Stimulated activated CD8-positive, alpha-beta memory T cell treated with anti-CD3 and anti-CD28 coated beads, Interleukin-2, amount 100 ng/mL, for 48 hours (primary cell): ENCODE results near the gene ATP6V1F.

Experiments
- DNase-seq, 2 donors: peaks; one replicate each; pipeline ENCODE4 v3.0.0-alpha.2; 2020; ENCODE audit warnings: low read depth in 2 of 2

Gene ATP6V1F, protein sequence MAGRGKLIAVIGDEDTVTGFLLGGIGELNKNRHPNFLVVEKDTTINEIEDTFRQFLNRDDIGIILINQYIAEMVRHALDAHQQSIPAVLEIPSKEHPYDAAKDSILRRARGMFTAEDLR

DNA sequence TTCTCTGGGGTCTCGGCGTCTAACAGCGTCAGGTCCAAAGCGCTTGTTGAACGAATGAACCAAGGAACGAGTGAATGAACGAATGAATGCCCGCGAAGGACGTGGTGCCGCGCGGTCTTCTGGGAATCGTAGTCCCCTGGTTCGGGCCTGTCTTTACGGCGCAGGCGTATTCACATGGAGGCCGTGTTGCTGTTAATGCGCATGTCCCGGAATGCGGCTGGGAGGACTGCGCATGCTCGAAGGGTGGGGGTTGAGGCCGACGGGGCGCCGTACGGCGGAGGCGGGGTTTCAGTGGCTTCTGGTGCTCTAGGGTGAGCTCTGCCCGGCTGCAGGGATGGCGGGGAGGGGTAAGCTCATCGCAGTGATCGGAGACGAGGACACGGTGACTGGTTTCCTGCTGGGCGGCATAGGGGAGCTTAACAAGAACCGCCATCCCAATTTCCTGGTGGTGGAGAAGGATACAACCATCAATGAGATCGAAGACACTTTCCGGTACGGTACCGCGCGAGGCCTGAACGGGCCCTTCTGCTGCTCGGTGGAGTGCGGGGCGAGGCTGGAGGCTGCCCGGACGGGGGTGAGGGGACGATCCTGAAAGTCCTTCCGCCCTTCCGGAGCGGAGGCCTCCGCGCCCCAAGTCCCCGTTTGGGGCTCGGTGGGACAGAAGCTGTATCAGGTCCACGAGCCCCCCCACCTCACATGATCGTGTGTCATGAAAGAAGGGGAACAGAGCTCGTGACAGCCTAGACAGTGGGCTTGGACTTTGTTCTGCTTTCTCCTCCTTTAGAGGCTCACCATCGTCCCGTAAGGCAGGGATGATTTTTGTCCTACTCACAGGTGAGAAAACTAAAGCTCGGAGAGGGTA, at the start of gene ATP6V1F:
Gene ATP6V1F, plus strand, starts transcription at position 286 of the 862 bp plus-strand sequence. Its CDS starts 49 bp downstream, at position 335.
- peak; percentile 97 to 99 for DNase-seq

DNA sequence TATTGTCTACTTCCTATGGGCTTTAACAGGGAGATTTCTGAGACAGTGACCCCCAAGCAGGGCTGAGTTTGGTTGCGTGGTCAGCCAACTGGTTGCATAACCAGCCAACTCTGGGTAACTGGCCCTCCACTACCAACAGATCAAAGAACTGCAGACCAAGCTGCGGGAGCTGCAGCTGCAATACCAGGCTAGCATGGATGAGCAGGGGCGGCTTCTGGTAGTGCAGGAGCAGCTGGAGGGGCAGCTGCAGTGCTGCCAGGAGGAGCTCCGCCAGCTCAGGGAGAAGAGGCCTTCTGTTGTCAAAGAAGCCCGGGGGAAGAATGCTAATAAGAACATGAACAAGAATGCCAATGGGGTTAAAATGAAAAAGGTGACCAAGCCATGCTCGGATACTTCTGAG, 48.2 kb upstream of the ATP6V1F start:
- DNase-seq = no peak

DNA sequence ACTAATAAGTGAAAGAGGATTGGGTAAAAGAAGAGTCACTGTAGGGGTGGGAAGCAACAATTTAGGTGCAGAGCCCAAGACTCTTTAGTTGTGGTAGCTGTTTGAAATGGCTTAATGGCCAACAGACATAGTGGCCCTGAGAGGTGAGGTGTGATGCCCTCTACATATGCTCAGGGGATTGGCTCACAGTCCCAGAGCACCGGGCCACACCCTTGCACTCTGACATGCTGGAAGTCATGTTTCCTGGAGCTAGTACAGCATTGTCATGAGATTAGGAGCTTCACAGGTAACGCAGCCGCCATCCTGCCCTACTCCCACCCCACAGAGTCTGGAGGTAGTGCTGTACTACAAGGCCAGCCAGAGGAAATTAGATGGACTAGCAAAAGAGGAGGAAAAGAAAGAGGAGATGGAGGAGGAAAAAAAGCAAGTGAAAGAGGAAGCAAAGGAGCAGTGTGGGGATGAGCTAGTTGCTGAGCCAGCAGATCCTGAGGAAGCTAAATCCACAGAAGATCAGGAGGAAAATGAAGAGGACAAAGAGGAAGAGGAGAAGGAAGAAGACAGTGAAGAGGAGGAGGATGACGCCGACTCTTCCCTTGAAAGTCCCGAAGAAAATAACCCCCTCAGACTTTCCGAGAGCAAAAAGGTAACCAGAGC, 47.2 kb upstream of the ATP6V1F start:
- DNase-seq = no peak

DNA sequence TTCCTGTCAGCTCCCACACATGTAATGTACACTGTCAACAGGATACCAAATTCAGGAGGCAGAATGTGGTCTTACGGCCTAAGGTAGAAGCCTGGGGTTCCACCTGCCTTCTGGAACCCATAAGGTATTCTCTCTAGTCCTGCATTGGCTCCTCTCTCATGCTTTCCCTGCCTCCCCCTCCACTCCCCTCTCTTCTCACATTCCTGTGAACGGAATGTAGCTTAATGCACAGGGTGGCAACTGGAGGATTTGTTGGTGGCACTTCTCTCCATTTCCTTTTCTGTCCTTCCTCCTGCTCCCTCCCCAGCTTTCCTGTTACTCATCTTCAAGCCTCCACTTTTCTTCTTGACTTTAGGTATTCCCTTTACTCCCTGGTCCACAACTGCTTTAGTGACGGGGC, 44.0 kb upstream of the ATP6V1F start:
- DNase-seq = no peak

DNA sequence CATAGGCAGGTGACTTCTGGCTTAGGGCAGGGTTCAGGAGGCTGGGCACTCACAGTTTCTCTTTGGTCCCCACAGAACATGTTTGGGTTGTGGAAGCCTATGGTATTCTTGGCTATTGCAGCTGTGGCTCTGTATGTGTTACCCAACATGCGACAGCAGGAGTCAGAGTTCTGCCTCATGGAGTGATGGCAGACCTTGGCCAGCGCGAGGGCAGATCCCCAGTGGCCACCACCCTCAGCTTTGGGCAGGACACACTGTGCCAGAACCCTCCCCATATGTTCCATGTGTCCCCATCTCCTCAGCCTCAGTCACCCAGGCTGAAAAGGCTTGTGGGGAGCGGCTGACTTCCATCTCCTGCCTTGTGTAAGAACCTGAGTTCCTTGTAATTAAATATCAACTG, 40.9 kb upstream of the ATP6V1F start:
- no peak for DNase-seq

DNA sequence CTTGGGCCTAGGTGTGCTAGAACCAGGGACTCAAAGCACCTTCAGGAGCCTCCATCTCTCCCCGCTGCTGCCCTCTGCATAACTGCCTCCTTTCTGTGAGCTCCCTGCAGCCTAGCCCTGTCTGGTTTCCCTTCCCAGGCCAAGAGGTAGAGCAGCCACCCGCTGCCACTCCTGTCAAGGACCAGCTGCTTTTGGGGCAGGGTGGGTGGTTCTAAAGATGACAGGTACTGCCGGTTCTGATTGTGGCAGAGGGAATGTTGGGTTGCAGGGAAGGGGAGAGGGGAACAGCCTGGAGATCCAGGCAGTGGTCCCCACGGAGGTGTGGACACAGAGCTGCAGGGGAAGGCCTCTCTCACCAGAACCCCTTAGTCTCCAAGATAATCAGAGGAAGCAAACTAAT, 36.1 kb upstream of the ATP6V1F start:
- DNase-seq = no peak

DNA sequence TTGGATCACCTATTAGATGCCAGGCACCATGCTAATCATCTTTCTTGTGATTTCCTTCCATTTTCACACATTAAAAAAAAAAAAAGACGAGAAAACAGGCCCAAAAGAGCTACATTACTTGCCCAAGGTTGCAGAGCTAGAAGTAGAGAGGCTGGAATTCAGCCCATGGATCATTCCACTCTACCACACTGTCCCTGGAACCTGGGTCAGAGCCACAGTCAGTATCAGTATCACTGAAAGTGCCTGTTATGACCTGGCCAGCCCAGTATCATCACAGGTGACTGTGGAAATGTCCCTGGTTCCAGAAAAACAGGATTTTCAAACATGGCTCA, 35.8 kb upstream of the ATP6V1F start:
- DNase-seq = no peak

DNA sequence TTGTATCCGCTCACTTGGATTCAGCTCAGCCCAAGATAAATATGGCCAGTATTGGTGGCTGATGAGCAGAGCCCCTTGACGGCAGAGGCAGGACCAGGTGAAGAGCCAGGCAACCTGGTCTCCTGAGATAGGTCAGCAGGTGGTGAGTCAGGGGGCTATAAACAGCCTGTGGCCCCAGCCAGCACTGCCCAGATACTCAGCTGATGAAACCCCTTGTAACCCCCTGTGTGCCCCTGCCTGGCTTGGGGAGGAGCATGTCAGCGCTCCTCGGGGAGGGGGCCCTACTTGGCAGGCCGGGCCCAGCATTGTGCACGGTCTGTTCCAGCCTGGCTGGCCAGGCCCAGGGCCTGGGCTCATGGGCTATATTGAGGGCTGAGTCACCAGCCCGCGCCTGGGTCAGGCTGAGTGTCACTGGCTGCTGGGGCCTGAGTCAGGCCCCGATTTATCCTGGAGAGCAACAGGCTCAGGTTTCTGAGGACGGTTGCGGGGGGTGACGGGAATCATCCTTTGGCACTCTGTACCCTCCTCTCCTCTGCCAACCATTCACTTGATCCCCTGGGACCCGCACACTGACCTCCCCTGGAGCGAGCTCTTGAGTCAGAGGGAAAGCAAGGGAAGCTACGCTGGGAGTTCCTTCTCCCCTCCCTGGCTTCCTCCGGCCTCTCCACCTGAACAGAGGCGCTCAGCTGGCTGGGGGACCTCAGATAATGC, 35.3 kb upstream of the ATP6V1F start:
- no peak for DNase-seq

DNA sequence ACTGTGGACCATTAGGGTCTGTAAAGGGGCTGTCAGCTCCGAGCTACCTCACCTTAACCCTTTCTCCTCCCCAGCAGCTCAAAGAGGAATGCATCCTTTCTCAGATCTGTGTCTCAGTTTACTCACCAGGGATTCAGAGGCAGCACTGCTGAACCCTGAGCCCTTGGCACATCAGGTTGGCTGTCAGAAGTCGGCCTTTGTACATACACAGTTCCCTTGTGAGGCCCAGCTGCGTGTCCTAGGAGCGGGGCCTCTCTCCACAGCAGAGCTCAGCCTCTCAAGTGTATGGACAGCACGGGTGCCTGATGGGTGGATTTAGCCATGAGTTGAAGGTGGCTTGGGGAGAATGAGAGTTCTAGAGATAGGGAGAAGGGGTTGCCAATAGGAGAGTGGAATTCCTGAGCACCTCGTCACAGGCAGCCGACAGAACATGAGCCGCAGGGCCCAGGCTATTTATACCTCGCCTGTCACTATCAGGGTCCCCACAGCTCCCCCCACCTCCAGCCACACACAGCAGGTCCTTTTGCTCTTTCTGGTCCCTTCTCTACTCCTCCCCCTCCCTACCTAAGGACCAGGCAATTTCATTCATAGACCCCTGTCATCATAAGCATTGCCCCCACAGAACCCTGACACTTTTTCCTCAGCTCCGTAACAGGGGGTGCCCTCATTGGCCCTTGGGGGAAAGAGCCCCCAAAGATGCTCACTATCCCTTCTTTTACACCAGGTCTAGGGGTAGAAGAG, 34.5 kb upstream of the ATP6V1F start:
- no peak for DNase-seq

DNA sequence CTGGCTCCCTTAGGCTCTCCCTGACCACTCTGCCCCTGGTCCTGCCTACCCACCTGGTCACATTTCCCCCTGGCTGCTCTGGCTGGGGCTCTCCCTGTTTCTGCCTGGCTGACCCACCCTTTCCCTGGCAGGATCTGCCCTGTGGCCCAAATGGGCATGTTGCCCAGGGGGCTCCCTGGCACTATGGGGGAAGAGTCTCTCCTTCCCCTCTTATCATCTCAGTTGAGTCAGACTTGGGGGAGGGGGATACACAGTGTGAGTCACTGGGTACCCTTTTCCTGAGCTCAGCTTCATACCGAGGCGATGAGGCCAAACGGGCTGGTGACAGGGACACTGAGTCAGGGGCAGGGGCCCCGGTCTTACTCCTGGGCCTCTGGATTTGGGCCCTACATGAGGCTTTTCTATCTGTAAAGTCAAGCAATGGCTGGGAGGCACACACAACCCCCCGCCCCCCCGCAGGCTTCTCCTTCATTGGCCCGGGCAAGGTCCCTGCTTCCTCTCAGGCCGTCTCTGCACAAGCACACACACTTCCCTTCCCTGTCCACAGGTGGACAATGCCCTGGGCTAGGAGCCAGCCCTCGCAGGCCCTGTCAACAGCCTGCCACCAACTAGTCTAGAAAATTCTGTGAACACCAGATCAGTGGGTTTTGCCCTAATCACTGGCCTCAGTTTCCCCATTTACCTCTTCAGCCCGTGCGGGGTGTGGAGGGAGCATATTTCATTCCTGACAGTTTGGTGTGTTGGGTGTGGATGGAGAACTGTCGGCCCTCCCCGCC, 33.1 kb upstream of the ATP6V1F start:
- DNase-seq = no peak

DNA sequence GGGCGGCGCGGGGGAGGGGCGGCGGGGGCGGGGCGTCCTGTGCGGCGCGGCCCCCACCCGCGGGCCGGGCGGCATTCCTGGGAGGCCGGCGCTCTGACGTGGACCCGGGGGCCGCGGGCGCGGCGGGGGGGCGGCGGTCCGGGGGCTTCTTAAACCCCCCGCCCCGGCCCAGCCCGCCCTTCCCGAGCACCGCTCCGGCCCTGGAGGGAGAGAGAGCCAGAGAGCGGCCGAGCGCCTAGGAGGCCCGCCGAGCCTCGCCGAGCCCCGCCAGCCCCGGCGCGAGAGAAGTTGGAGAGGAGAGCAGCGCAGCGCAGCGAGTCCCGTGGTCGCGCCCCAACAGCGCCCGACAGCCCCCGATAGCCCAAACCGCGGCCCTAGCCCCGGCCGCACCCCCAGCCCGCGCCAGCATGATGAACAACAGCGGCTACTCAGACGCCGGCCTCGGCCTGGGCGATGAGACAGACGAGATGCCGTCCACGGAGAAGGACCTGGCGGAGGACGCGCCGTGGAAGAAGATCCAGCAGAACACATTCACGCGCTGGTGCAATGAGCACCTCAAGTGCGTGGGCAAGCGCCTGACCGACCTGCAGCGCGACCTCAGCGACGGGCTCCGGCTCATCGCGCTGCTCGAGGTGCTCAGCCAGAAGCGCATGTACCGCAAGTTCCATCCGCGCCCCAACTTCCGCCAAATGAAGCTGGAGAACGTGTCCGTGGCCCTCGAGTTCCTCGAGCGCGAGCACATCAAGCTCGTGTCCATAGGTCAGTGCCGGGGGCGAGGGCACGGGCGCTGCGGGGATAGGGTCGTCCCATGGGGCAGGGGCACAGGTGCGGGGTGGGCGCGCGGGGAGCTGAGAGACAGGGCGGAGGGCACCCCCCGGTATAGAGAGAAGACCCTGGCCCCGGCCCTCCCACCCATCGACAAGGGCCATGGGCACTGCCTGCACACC, 32.2 kb upstream of the ATP6V1F start, which contains the start of gene FLNC:
Gene FLNC, plus strand, starts transcription at position 176 of the 947 bp plus-strand sequence. Its CDS starts 232 bp downstream, at position 408.
- DNase-seq = peak in 1 of 2 donors; percentile 9

DNA sequence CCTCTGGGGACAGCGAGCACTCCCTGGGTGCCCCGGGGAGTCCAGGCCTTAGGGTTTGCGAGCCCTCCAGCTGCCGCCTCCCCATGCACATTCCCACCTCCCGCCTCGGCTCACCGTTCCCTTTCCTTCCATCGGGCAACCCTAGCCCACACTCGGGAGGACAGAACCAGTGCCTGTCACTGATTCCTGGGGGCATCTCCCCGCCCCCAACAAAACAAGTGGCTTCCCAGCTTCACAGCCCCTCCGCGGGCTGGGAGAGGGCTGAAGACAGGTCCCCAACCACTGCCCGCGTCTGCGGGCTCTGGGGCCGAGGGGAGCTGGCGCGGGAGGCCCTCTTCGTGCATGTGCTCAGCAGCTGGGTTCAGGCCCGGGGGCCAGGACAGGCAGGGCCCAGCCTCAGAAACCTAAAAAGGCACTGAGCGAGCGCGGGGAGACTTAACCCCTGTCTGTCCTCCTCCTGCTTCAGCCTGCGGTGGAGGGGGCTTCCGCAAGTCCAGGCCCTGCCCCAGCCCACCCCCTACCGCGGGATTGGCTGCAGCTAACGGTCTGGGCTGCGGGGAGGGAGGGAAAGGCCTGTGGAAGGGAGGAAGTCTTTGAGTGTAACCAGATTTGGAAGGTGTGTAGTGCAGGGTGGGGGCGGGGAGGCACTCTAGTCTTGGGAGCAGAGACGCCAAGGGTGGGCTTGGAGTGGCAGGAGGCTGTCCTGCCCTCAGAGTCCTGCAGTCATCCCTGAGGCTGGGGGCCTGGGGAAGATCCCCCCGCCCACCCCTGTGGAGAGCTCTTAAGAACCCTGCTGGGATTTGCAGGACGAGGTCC, 31.3 kb upstream of the ATP6V1F start:
- no peak for DNase-seq

DNA sequence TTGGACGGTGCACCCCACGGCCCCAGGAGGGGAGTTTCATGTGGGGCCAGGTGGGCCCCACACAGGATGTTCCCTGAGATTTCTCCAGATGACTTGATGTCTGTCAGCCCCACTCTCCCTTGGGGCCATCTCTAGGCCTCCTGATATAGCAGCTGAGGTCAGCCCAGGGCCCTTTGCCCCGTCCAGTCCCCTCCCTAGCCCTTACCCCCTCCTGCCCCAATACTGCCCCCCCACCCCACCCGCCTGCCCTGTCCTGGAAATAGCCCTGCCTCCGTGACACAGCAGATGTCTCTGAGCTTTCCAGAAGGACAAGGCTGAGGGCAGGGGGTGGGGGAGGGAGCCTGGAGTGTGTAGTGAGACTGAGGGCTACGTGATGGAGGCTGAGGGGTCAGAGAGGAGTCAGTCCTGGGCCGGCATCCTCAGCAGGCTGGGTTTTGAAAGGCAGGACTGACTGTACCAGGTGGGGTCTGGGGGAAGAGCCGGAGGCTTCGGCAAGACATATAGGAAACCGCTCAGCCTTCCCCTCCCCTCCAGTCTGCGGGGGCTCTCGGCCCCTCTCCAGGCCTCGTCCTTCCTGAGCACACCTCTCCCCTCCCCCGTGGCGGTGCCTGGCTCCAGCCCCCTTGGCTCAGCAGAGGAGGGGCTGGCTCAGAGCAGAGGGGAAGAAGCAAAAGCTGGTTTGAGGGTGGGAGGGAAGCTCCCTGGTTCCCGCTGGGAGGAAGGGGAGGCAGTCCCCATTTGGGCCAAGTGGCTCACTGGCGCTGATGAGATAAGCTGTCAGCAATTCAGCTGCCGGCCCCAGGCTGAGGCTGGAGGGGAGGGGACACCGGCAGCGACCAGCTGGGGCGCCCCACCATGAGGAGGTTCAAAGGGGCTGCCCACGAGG, 30.4 kb upstream of the ATP6V1F start:
- no peak for DNase-seq

DNA sequence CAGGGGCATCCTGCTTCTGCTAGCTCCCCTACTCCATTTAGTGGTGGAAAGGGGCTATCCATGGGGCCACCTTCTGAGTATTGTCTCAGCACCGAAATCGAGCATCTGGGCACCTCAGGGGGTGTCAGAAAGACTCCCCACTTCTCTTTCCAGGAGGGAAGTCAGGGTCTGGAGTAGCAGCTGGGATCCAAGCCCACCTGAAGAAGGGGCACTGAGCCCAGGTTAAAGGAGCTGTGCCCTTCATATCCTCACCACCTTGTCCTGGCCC, 29.8 kb upstream of the ATP6V1F start:
- DNase-seq = no peak

DNA sequence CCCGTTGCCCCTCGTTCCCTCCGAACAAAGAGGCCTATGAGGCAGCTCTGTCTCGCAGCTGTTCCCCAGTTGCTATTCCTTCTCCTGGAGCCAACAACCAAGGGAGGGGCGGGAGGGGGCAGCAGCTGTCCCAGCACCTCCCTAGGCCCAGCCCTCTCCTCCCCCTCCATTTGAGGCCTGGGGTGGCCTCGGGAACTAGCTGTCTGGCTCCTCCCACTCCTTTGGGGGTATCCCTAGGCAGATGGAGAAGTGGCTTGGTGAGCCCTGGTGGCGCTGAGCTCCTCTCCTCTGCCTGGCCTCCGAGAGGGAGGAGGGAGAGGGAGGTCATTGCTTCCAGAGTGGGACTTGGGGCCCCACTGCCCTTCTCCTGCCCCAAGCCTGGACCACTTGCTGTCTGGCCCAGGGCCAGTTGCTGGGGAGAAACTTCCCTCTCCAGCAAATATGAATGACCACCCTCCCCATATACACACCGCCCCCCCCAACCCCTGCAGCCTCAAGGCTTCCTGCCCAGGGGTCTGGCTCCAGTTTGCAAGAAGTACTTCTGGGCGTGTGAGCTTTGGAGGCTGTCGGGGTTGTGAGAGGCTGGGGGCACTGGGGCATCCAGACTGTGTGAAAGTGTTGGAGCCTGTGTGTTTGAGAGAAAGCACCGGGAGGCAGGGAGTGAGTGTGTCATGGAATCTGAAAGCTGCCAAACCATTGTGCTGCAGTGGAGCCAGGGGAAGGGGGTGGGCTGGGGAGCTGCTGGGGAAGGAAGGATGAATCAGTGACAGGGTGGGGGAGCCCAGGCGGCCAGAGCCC, 29.3 kb upstream of the ATP6V1F start:
- DNase-seq = no peak

DNA sequence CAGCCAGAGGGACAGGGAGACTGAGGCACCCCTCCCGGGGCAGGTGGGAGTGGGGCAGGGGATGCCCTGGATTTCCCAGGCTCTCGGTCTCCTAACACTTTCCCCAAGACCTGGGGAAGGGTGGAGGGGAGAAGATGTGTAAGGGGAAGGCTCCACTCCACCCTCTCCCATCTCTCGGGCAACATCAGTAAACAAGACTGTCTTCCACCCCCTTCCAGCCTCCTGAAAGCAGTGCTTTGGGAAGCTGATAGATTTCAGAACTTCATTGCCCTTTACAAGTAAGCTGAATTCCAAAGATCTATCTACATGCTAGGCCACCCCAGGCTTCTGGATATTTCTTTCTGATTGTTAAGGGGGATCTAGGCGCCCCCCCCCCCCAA, 28.7 kb upstream of the ATP6V1F start:
- no peak for DNase-seq

DNA sequence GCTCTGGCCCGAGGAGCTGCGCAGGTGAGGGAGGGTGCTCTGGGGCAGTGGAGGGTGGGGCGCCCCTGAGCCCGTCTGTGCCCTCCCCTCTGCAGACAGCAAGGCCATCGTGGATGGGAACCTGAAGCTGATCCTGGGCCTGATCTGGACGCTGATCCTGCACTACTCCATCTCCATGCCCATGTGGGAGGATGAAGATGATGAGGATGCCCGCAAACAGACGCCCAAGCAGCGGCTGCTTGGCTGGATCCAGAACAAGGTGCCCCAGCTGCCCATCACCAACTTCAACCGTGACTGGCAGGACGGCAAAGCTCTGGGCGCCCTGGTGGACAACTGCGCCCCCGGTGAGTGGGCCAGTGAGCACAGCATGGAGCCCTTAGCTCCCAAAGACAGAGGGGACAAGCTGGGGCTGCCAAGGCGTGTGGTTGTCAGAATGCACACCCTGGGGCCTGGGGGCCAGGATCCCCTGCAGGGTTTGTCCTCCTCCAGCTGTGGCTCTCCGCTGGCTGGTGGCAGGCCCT, 27.4 kb upstream of the ATP6V1F start:
- DNase-seq = no peak
